LoVo (cell line): ENCODE results near the gene PRKN.

Experiments
- DNase-seq: peaks from one replicate; pipeline ENCODE4 v3.0.0-alpha.2; 2016; ENCODE audit warnings: low spot score

Gene PRKN

GRCh38 chr6:161651949-161652348 is 1075.6 kb downstream of the PRKN start:
- DNase-seq = no peak

GRCh38 chr6:161649841-161650240 is 1077.7 kb downstream of the PRKN start:
- no peak for DNase-seq

GRCh38 chr6:161649068-161649467 is 1078.5 kb downstream of the PRKN start:
- no peak for DNase-seq

- DNase-seq = no peak
Observed at GRCh38 chr6:161647234-161647633, 1080.3 kb downstream of the PRKN start.

GRCh38 chr6:161644521-161644920 is 1083.0 kb downstream of the PRKN start:
- no peak for DNase-seq

GRCh38 chr6:161641175-161641574 is 1086.4 kb downstream of the PRKN start:
- no peak for DNase-seq

- no peak for DNase-seq
Observed at GRCh38 chr6:161639772-161640171, 1087.8 kb downstream of the PRKN start.

- DNase-seq = no peak
Observed at GRCh38 chr6:161637658-161638057, 1089.9 kb downstream of the PRKN start.

- no peak for DNase-seq
Observed at GRCh38 chr6:161636882-161637430, 1090.6 kb downstream of the PRKN start.

- no peak for DNase-seq
Observed at GRCh38 chr6:161635975-161636374, 1091.6 kb downstream of the PRKN start.

GRCh38 chr6:161634916-161635315 is 1092.7 kb downstream of the PRKN start:
- no peak for DNase-seq

- DNase-seq = no peak
Observed at GRCh38 chr6:161631676-161632194, 1095.8 kb downstream of the PRKN start.

GRCh38 chr6:161630674-161631073 is 1096.9 kb downstream of the PRKN start:
- no peak for DNase-seq

GRCh38 chr6:161626132-161626676 is 1101.4 kb downstream of the PRKN start:
- no peak for DNase-seq

- DNase-seq = no peak
Observed at GRCh38 chr6:161624111-161624510, 1103.5 kb downstream of the PRKN start.

- DNase-seq = no peak
Observed at GRCh38 chr6:161622779-161623178, 1104.8 kb downstream of the PRKN start.

GRCh38 chr6:161618831-161619454 is 1108.6 kb downstream of the PRKN start:
- peak; percentile 16 for DNase-seq

GRCh38 chr6:161613711-161614110 is 1113.9 kb downstream of the PRKN start:
- DNase-seq = no peak

- no peak for DNase-seq
Observed at GRCh38 chr6:161608771-161609170, 1118.8 kb downstream of the PRKN start.

GRCh38 chr6:161607696-161608297 is 1119.8 kb downstream of the PRKN start:
- DNase-seq = no peak

GRCh38 chr6:161602359-161602758 is 1125.2 kb downstream of the PRKN start:
- no peak for DNase-seq

GRCh38 chr6:161598896-161599295 is 1128.7 kb downstream of the PRKN start:
- no peak for DNase-seq

- no peak for DNase-seq
Observed at GRCh38 chr6:161596807-161597520, 1130.6 kb downstream of the PRKN start.
